GM21619 (cell line): ENCODE measurements around the gene HUNK.

Experiments
- ATAC-seq: cut with Tn5 transposase; IDR thresholded peaks from one replicate; pipeline ENCODE4 v1.9.1; 2021; ENCODE audit not compliant: unreplicated experiment

HUNK gene

GRCh38 chr21:31948676-31949075, 75.9 kb downstream of the HUNK start:
- ATAC-seq, result no peak

GRCh38 chr21:31952828-31953227, 80.0 kb downstream of the HUNK start:
- no peak for ATAC-seq

DNA sequence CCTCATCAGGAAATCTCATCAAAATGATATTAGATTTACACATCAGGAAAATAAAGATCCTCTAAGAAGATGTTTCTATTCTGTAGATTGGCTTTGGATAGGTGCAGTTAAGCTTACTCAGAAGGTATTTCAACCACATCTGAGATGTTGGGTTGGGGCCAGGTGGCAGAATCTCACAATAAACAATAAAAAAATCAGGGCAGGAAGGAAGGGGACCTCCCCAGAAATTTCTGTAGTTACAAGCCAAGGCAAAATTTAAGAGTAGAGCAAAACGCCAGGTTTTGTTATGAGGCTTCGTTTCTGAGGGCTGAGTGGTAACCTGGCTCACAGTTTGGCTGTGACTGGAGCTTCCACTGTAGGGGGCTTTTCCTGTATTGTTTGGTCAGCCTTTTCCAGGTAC, 84.8 kb downstream of the HUNK start:
- ATAC-seq, result no peak

- no peak for ATAC-seq
Measured at GRCh38 chr21:31959881-31960280, 87.1 kb downstream of the HUNK start.

DNA sequence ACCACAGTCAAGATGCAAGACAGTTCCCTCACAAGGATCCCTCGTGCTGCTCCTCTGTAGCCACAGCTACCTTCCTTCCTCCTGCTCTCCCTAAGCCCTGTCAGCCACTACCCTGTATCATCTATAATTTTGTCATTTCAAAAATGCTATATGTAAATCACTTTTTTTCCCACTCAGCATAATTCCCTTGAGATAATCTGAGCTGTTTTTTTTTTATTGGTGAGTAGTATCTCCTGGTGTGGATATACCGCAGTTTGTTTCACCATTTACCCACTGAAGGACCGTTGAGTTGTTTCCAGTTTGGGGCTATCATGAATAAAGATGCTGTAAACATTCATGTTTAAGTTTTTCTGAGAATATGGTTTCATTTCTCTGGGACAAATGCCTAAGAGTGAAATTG, 88.2 kb downstream of the HUNK start:
- no peak for ATAC-seq

GRCh38 chr21:31961704-31962103, 88.9 kb downstream of the HUNK start:
- ATAC-seq, result no peak

GRCh38 chr21:31964692-31965091, 91.9 kb downstream of the HUNK start:
- no peak for ATAC-seq

- no peak for ATAC-seq
Measured at GRCh38 chr21:31967334-31967733, 94.5 kb downstream of the HUNK start.

DNA sequence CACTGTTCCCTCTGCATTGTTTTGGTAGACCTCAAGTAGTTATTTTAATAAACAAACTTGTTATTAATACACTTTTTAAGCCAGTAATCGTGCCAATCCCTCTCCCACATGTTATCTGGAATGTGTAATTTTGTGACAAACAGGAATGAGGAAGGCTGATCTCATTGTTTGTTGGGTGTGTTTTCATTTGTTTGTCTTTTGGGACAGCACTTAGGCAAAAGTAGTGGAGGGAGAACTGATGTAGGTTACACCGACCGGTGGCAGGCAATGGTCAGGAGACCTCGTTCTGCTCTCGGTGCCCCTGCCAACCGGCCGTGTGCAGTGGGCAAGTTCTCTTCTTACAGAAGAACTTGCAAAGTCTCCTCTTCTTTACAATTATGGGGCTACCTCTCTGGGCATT, 99.8 kb downstream of the HUNK start:
- no peak for ATAC-seq

- ATAC-seq, result no peak
Measured at GRCh38 chr21:31973402-31973944, 100.7 kb downstream of the HUNK start.

DNA sequence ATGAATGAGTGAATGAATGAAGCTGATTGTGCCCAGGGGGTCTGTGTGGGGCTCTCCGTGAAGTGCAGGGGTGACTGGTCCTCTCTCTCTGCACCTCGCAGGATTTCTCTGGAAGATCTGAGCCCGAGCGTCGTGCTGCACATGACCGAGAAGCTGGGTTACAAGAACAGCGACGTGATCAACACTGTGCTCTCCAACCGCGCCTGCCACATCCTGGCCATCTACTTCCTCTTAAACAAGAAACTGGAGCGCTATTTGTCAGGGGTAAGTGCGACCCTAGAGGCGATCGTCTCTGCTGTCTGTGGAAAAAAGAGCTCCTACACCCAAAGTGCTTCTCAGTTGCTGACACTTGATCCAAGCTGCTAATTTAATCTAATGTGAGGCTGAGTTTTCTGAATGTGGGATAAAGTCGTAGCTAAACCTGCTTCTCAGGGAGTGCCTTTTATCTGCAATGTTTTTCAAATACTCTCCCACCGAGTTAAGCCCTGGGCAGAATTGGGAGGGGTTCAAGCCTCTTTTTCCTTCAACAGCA, 101.7 kb downstream of the HUNK start:
- no peak for ATAC-seq

GRCh38 chr21:31975491-31975890, 102.7 kb downstream of the HUNK start:
- ATAC-seq, result no peak

GRCh38 chr21:31977816-31978215, 105.0 kb downstream of the HUNK start:
- ATAC-seq, result no peak

GRCh38 chr21:31983120-31983519, 110.3 kb downstream of the HUNK start:
- no peak for ATAC-seq

DNA sequence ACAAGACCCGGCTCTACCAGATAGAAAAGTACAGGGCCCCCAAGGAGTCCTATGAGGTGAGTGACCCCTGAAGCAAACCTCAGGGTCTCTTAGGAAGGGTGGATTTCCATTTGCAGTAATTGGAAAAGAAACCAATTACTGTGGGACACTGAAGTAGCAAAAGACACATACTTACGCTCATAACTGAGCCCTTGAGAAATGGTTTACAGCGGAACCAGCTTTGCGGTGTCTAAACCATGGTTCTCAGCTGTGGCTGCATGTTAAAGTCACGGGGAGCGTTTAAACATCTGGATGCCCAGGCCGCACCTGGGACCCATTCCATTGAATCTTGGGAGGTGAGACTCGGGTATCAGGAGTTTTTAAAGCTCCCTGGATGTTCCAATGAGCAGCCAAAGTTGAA, 110.7 kb downstream of the HUNK start:
- no peak for ATAC-seq

GRCh38 chr21:31985398-31985797, 112.6 kb downstream of the HUNK start:
- ATAC-seq, result no peak

GRCh38 chr21:31986035-31986856, 113.4 kb downstream of the HUNK start:
- ATAC-seq, result no peak

- no peak for ATAC-seq
Measured at GRCh38 chr21:31987696-31988095, 114.9 kb downstream of the HUNK start.

DNA sequence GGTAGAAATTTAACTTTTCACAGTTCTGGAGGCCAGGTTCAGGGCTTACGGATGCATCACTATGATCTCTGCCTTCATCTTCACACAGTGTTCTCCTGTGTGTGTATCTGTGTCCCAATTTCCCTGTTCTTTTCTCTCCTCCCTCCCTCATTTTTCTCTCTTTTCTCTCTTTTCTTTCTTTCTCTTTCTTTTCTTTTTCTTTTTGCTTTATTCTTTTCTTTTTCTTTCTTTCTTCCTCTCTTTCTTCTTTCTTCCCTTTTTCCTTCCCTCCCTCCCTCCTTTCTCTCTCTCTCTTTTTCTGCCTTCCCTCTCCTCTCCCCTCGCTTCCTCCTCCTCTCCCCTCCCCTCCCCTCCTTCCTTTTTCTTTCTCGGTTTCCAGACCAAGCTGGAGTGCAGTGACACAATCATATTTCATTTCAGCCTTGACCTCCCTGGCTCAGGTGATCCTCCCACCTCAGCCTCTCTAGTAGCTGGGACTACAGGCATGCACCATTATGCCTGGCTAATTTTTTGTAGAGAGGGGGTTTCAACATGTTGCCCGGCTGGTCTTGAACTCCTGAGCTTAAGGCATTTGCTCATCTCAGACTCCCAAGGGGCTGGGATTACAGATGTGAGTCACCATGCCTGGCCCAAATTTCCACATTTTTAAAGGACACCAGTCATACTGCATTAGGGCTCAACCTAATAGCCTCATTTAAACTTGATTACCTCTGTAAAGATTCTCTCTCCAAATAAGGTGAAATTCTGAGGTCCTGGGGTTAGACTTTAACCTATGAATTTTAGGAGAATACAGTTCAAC, 115.9 kb downstream of the HUNK start:
- ATAC-seq, result no peak

- ATAC-seq, result no peak
Measured at GRCh38 chr21:31991356-31992331, 118.8 kb downstream of the HUNK start.

GRCh38 chr21:31992391-31992790, 119.6 kb downstream of the HUNK start:
- ATAC-seq, result no peak
